OCI-LY1 (cell line): ENCODE data around the gene WDR53.

ENCODE experiments used
- EZH2 ChIP-seq: fragments of 200-600 bp; sonication (generic), shearing (Covaris generic); IDR thresholded peaks from 2 replicates; pipeline ENCODE4 v1.8.0; 2017; ENCODE audit warnings: borderline replicate concordance, mixed run types, mild to moderate bottlenecking, antibody characterized with exemption, low read length, moderate library complexity, mixed read lengths
- TF ChIP-seq, protein P1 (sequence below): fragments of 200-600 bp; sonication (generic), shearing (Covaris generic); IDR thresholded peaks from 2 replicates; pipeline ENCODE4 v1.5.1; 2017; ENCODE audit warnings: mild to moderate bottlenecking, antibody characterized with exemption, low read length, moderate library complexity, mixed read lengths

DNA sequence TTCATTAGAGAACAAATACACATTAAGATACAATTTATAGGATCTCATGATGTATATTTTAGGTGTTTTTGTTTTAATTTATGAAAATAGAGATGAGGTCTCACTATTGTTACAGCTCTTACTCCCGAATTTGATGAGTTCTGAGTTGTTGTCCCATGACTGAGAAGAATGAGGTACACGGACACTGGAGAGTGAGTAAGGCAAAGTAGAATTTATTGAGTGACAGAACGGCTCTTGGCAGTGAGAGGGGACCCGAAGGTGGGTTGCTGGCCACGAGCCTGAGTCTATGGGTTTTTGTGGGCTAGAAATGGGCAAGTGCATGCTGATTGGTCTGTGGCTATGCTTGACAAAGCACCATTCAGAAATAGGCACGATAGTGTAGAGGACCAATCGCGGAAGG, 61.7 kb downstream of the WDR53 start:
- TF ChIP-seq, protein P1, sequence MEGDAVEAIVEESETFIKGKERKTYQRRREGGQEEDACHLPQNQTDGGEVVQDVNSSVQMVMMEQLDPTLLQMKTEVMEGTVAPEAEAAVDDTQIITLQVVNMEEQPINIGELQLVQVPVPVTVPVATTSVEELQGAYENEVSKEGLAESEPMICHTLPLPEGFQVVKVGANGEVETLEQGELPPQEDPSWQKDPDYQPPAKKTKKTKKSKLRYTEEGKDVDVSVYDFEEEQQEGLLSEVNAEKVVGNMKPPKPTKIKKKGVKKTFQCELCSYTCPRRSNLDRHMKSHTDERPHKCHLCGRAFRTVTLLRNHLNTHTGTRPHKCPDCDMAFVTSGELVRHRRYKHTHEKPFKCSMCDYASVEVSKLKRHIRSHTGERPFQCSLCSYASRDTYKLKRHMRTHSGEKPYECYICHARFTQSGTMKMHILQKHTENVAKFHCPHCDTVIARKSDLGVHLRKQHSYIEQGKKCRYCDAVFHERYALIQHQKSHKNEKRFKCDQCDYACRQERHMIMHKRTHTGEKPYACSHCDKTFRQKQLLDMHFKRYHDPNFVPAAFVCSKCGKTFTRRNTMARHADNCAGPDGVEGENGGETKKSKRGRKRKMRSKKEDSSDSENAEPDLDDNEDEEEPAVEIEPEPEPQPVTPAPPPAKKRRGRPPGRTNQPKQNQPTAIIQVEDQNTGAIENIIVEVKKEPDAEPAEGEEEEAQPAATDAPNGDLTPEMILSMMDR: no peak
- no peak for TF ChIP-seq EZH2
